Measurements from ENCODE around the gene THPO.

The THPO gene

GRCh38 chr3:184377882-184378445, at the start of gene THPO:
Gene THPO, minus strand, starts transcription at chr3:184378207. Its CDS starts 1,948 bp downstream, at chr3:184376259.
- no peaks in the 10 kb centered on the region for H3K36me3 ChIP-seq (ENCODE audit: insufficient read depth, low read length)
- H3K9me3 ChIP-seq (ENCODE audit: control insufficient read depth, insufficient read depth, low read length) = no peaks in the 10 kb centered on the region
- H3K4me1 ChIP-seq (ENCODE audit: insufficient read depth, low read length) = peaks cover 14% of the 10 kb centered on the region; the same call in 1 of the 2 replicates
- peak within 1 kb of the TSS; percentile 18; the same call in 1 of the 2 replicates for H3K9ac ChIP-seq (ENCODE audit: low read depth, low read length)

- H3K9me3 ChIP-seq (ENCODE audit: control insufficient read depth, insufficient read depth, low read length) = no peaks in the 10 kb centered on the region
These were observed 48.7 kb upstream of the THPO start for GRCh38 chr3:184426691-184427141.

GRCh38 chr3:184423561-184423960, 45.6 kb upstream of the THPO start:
- Histone ChIP-seq H3K36me3 (ENCODE audit: insufficient read depth, low read length) (no peaks in the 10 kb centered on the region), H3K4me1 (ENCODE audit: insufficient read depth, low read length) (no peaks in the 10 kb centered on the region), H3K9ac (ENCODE audit: low read depth, low read length) (no peak overlapping the region), H3K9me3 (ENCODE audit: control insufficient read depth, insufficient read depth, low read length) (no peaks in the 10 kb centered on the region)

More at GRCh38 chr3:184426691-184427141, 48.7 kb upstream of the THPO start:
- Histone ChIP-seq H3K9ac (ENCODE audit: low read depth, low read length) (no peak overlapping the region), H3K36me3 (ENCODE audit: insufficient read depth, low read length) (no peaks in the 10 kb centered on the region), H3K4me1 (ENCODE audit: insufficient read depth, low read length) (no peaks in the 10 kb centered on the region)

- no peak overlapping the region for H3K9ac ChIP-seq (ENCODE audit: low read depth, low read length)
- H3K36me3 ChIP-seq (ENCODE audit: insufficient read depth, low read length) = no peaks in the 10 kb centered on the region
- no peaks in the 10 kb centered on the region for H3K9me3 ChIP-seq (ENCODE audit: control insufficient read depth, insufficient read depth, low read length)
- H3K4me1 ChIP-seq (ENCODE audit: insufficient read depth, low read length) = peaks cover 5% of the 10 kb centered on the region; the same call in 1 of the 2 replicates
These were observed 41.2 kb upstream of the THPO start for GRCh38 chr3:184419171-184419570.

GRCh38 chr3:184417619-184418327, 39.8 kb upstream of the THPO start:
- Histone ChIP-seq H3K4me1 (ENCODE audit: insufficient read depth, low read length) (peaks cover 5% of the 10 kb centered on the region; the same call in 1 of the 2 replicates), H3K9ac (ENCODE audit: low read depth, low read length) (no peak overlapping the region), H3K36me3 (ENCODE audit: insufficient read depth, low read length) (no peaks in the 10 kb centered on the region), H3K9me3 (ENCODE audit: control insufficient read depth, insufficient read depth, low read length) (no peaks in the 10 kb centered on the region)

GRCh38 chr3:184415203-184415490, 37.1 kb upstream of the THPO start:
- H3K9ac ChIP-seq (ENCODE audit: low read depth, low read length) = no peak overlapping the region
- H3K4me1 ChIP-seq (ENCODE audit: insufficient read depth, low read length) = peaks cover 5% of the 10 kb centered on the region; the same call in 1 of the 2 replicates
- no peaks in the 10 kb centered on the region for H3K36me3 ChIP-seq (ENCODE audit: insufficient read depth, low read length)
- H3K9me3 ChIP-seq (ENCODE audit: control insufficient read depth, insufficient read depth, low read length) = no peaks in the 10 kb centered on the region; the same call in 1 of the 2 replicates

GRCh38 chr3:184414418-184415202, 36.6 kb upstream of the THPO start:
- Histone ChIP-seq H3K9me3 (ENCODE audit: control insufficient read depth, insufficient read depth, low read length) (no peaks in the 10 kb centered on the region; the same call in 1 of the 2 replicates), H3K9ac (ENCODE audit: low read depth, low read length) (no peak overlapping the region), H3K4me1 (ENCODE audit: insufficient read depth, low read length) (peaks cover 5% of the 10 kb centered on the region; the same call in 1 of the 2 replicates)

GRCh38 chr3:184409946-184410500, 32.0 kb upstream of the THPO start:
- H3K4me1 ChIP-seq (ENCODE audit: insufficient read depth, low read length) = peaks cover 3% of the 10 kb centered on the region; the same call in 1 of the 2 replicates
- H3K36me3 ChIP-seq (ENCODE audit: insufficient read depth, low read length) = no peaks in the 10 kb centered on the region
- no peak overlapping the region for H3K9ac ChIP-seq (ENCODE audit: low read depth, low read length)
- H3K9me3 ChIP-seq (ENCODE audit: control insufficient read depth, insufficient read depth, low read length) = no peaks in the 10 kb centered on the region; the same call in 1 of the 2 replicates

More at GRCh38 chr3:184414418-184415202, 36.6 kb upstream of the THPO start:
- H3K36me3 ChIP-seq (ENCODE audit: insufficient read depth, low read length) = no peaks in the 10 kb centered on the region

- H3K4me1 ChIP-seq (ENCODE audit: insufficient read depth, low read length) = no peaks in the 10 kb centered on the region; the same call in 1 of the 2 replicates
- no peaks in the 10 kb centered on the region for H3K36me3 ChIP-seq (ENCODE audit: insufficient read depth, low read length)
- H3K9ac ChIP-seq (ENCODE audit: low read depth, low read length) = no peak overlapping the region
- no peaks in the 10 kb centered on the region; the same call in 1 of the 2 replicates for H3K9me3 ChIP-seq (ENCODE audit: control insufficient read depth, insufficient read depth, low read length)
These were observed 31.4 kb upstream of the THPO start for GRCh38 chr3:184409331-184409926.

- H3K36me3 ChIP-seq (ENCODE audit: insufficient read depth, low read length) = no peaks in the 10 kb centered on the region
- no peak overlapping the region for H3K9ac ChIP-seq (ENCODE audit: low read depth, low read length)
- no peaks in the 10 kb centered on the region for H3K9me3 ChIP-seq (ENCODE audit: control insufficient read depth, insufficient read depth, low read length)
- H3K4me1 ChIP-seq (ENCODE audit: insufficient read depth, low read length) = no peaks in the 10 kb centered on the region
These were observed 27.3 kb upstream of the THPO start for GRCh38 chr3:184405075-184406030.

GRCh38 chr3:184399410-184399809, 21.4 kb upstream of the THPO start:
- Histone ChIP-seq H3K9ac (ENCODE audit: low read depth, low read length) (no peak overlapping the region), H3K4me1 (ENCODE audit: insufficient read depth, low read length) (no peaks in the 10 kb centered on the region), H3K9me3 (ENCODE audit: control insufficient read depth, insufficient read depth, low read length) (no peaks in the 10 kb centered on the region), H3K36me3 (ENCODE audit: insufficient read depth, low read length) (no peaks in the 10 kb centered on the region)

- Histone ChIP-seq H3K9ac (ENCODE audit: low read depth, low read length) (no peak overlapping the region), H3K36me3 (ENCODE audit: insufficient read depth, low read length) (no peaks in the 10 kb centered on the region), H3K9me3 (ENCODE audit: control insufficient read depth, insufficient read depth, low read length) (no peaks in the 10 kb centered on the region), H3K4me1 (ENCODE audit: insufficient read depth, low read length) (no peaks in the 10 kb centered on the region)
These were observed 17.3 kb upstream of the THPO start for GRCh38 chr3:184395320-184395660.

- H3K36me3 ChIP-seq (ENCODE audit: insufficient read depth, low read length) = no peaks in the 10 kb centered on the region
- H3K9ac ChIP-seq (ENCODE audit: low read depth, low read length) = no peak overlapping the region
- H3K4me1 ChIP-seq (ENCODE audit: insufficient read depth, low read length) = no peaks in the 10 kb centered on the region
- no peaks in the 10 kb centered on the region for H3K9me3 ChIP-seq (ENCODE audit: control insufficient read depth, insufficient read depth, low read length)
These were observed 13.3 kb upstream of the THPO start for GRCh38 chr3:184391266-184391665.
